Neural progenitor cell (in vitro differentiated cells): ENCODE results near the gene RELA.
"Not testable (repeated sequence)": the region's sequence is repeated elsewhere in the genome, so short reads cannot be mapped to it uniquely, and the experiment has no call there.

Source experiments
- CTCF ChIP-seq: fragments of 200-600 bp; sonication (generic); IDR thresholded peaks from 2 replicates; pipeline ENCODE4 v1.5.1; 2017; ENCODE audit warnings: antibody characterized with exemption, mild to moderate bottlenecking
- EZH2 ChIP-seq: fragments of 200-600 bp; sonication (generic); IDR thresholded peaks from 2 replicates; pipeline ENCODE4 v1.6.1; 2017; ENCODE audit warnings: antibody characterized with exemption, mild to moderate bottlenecking, moderate library complexity
- EZH2phosphoT487 ChIP-seq: fragments of 200-600 bp; sonication (generic); IDR thresholded peaks from 2 replicates; pipeline ENCODE4 v1.6.1; 2017; ENCODE audit warnings: antibody characterized with exemption

DNA sequence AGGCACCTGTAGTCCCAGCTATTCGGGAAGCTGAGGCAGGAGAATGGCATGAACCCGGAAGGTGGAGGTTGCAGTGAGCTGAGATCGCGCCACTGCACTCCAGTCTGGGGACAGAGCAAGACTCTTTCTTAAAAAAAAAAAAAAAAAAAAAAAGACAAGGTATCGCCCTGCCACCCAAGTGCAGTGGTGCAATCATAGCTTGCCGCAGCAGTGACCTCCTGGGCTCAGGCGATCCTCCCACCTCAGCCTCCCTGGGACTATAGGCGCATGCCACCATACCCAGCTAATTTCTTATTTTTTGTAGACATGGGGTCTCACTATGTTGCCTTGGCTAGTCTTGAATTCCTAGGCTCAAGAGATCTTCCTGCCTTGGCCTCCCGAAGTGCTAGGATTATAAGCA lies 1.8 kb downstream of the RELA start:
- not testable (repeated sequence) for TF ChIP-seq EZH2, CTCF, EZH2phosphoT487
